GF-D8 (cell line): ENCODE measurements around the gene SYN1.
"Not testable (repeated sequence)": the region's sequence is repeated elsewhere in the genome, so short reads cannot be mapped to it uniquely, and the experiment has no call there.

ENCODE experiments used
- DNase-seq: peaks from one replicate; lab custom pipeline; 2025; lab: John Stamatoyannopoulos, UW

SYN1 gene

DNA sequence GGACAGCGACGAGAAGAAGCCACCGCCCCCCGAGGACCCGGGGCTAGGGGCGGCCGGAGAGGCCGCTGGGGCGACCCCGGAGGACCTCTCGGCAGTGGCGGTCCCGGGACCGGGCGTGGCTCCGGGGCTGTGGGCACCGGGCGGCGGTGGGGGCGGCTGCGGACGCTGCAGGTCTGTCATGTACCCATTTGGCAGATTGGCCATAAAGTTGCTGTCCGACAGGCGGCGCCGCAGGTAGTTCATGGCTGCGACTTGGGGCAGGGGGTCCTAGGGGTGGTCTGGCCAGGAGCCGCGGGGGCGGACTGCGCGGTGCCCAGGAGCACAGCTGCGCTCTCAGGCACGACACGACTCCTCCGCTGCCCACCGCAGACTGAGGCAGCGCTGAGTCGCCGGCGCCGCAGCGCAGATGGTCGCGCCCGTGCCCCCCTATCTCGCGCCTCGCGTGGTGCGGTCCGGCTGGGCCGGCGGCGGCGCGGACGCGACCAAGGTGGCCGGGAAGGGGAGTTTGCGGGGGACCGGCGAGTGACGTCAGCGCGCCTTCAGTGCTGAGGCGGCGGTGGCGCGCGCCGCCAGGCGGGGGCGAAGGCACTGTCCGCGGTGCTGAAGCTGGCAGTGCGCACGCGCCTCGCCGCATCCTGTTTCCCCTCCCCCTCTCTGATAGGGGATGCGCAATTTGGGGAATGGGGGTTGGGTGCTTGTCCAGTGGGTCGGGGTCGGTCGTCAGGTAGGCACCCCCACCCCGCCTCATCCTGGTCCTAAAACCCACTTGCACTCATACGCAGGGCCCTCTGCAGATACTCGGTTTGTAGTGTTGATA, at the start of gene SYN1:
Gene SYN1, minus strand, starts transcription at position 372 of the 817 bp plus-strand sequence. Its CDS starts 129 bp downstream, at position 243.
- DNase-seq = no peak

DNA sequence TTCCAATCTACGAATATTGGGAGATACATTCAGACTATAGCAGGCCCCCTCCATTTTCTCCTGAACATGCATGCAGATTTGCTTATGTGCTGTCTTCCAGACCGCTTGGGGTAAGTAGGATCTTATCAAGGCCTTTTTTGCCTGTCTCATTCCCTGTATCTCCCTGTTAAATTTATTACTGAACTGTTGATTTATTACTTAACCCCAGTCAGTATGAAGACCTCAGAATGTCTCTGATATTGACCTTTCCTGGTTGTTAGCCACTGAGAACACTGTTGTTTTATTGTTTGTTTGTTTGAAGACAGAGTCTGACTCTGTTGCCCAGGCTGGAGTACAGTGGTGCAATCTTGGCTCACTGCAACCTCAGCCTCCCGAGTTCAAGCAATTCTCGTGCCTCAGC, 46.1 kb upstream of the SYN1 start:
- not testable (repeated sequence) for DNase-seq

DNA sequence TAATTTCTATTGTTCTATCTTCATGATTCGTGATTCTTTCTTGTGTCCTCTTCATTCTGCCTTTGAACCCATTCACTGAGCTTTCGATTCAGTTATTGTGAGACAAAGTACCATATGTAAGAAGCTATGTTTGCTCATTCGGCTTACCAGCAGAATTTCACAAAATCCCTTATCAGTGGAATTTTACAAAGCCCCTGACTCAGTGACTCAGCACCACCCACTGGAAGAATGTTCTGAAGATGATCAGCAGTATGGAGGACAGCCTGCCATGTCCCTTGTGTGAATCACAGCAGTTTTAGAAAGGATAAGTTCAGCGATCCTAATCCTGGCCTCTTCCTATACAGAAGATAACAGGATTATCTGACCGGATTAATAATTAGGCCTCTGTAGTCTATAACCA, 45.1 kb upstream of the SYN1 start:
- DNase-seq = no peak

DNA sequence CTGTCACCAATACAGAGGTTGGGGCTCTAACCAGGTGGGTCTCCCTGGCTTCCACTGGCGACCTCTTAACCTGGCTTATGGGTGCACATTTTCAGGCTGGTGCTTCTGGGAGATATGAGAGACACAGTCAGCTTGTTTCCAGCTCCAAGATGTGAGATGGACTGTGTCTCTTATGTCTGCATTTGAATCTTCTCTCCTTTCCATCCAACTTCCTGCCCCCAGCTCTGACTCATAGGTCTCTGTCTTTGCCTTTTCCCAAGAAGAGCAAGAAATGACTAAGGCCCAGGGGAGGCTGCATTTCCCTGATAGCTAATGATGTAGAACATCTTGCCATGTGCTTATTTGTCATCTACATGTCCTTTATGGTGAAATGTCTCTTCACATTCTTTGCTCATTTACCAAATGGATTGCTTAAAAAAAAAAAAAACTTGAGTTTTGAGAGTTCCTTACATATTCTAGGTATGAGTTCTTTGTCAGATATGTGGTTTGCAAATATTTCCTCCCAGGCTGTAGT, 42.5 kb upstream of the SYN1 start:
- no peak for DNase-seq

DNA sequence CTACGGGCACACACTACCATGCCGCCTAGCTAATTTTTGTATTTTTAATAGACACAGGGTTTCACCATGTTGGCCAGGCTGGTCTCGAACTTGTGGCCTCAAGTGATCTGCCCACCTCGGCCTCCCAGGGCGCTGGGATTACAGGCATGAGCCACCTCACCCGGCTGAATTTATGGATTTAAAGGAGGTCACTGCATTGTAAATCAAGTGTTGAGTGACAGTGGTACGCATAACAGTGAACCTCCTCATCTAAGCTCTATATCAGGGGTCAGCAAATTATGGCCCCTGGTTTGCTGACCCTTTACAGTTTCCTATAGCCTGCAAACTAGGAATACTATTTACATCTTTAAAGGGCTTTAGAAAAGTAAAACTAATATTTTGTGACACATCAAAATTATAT, 41.9 kb upstream of the SYN1 start:
- no peak for DNase-seq

DNA sequence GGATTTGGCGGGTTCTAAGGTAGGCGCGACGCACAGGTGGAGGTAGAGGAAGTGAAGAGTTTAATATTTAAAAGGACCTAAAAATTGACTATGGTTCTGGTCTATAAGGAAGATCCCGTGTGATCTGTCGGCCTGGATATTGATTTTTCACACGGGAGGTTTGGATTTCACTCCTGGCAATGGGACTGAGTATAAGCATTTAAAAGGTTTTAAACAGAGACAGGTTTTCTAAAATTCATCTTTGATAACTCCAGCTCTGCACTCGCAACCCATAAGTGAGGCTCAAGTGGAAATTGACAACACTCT, 39.7 kb upstream of the SYN1 start:
- DNase-seq = no peak

DNA sequence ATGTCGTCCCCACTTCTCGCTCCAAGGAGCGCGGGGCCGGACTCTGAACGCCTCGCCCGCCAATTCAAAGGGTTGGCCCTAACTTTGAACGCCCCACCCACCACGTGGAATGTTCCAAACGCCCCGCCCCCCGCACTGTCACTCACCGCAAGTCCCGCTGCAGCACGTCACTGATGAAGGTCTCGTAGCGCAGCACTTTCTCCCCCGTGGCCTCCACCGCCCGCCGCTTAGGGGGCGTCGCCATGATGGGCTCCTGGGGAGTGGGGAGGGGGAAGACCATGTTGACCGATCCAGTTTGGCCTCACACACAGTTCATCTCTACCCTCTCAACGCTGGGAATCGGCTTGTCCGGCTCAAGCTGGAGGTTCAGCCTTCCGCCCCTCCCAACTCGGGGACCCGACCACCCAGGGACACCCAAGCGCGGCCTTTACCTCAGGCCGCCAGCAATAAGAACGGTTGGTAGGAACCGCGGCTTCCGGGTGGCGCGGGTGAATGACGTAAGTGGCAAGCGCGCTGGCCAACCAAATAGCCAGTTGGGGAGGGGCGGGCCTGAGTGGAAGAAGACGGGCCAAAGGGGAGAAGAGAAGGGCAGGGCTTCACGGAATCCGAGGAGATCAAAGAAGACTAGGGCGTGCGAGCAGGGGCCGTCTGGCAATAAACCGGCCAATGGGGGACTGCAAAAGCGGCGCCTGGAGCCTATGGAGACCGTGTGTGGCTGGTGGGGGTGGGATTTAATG, 39.2 kb upstream of the SYN1 start, which contains the start of gene UXT:
Gene UXT, minus strand, starts transcription at position 497 of the 737 bp plus-strand sequence. Its CDS starts 253 bp downstream, at position 244.
- DNase-seq = peak; percentile 81

DNA sequence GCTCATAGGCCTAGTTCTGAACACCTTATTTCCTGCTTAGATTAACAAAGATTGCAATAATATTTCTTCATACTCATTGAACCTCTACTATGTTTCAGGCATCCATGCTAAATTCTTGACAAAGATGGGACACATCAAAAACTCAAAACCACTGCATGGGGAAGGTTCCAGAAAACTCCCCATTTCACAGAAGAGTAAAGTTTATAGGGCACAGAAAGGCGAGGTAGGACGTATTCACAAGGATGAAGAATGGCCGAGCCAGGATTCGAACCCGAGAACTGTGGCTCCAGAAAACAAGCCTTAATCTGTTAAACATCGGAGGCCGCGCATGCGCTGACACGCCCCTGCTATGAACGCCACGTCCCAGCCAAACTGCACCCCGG, 38.6 kb upstream of the SYN1 start:
- no peak for DNase-seq

DNA sequence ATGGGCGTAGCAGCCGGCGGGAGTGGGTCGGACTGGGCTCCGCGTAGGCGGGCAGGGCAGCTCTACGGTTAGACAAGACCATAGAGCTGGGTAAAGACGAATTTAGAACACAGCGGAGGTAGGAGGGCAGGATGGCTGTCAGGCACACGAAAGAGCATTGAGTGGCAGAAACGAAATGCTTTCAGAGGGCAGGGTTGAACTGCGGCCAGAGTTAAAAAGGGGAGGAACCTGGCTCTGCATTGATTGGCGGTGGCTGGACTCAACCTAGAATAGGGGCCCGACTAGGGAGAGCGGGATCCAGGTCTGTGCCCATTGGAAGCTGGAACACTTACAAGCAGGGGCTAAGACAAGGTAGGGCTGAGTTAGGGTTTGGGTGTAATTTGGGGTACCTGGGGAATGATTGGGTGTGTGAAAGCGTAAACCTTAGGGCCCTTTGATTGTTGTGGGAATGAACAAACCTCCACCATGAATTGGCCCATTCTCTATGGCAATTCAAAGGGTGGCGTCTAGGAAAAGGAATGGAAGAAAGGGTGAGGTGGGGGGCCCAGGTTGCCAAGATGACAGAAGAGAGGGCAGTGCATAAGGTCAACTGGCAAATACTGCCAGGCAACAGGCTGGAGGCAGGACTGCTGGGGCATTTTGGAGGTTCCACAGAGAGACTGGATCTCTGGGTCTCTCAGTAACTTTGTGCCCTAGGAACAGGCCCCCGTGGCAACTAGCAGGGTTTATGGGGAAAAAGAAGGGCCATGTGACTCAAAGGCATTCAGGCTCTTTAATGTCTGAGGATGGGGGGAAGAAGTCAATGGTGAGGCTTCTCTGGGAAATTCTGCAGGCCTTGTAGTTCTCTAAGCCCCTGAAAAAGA, 31.6 kb upstream of the SYN1 start:
- no peak for DNase-seq

DNA sequence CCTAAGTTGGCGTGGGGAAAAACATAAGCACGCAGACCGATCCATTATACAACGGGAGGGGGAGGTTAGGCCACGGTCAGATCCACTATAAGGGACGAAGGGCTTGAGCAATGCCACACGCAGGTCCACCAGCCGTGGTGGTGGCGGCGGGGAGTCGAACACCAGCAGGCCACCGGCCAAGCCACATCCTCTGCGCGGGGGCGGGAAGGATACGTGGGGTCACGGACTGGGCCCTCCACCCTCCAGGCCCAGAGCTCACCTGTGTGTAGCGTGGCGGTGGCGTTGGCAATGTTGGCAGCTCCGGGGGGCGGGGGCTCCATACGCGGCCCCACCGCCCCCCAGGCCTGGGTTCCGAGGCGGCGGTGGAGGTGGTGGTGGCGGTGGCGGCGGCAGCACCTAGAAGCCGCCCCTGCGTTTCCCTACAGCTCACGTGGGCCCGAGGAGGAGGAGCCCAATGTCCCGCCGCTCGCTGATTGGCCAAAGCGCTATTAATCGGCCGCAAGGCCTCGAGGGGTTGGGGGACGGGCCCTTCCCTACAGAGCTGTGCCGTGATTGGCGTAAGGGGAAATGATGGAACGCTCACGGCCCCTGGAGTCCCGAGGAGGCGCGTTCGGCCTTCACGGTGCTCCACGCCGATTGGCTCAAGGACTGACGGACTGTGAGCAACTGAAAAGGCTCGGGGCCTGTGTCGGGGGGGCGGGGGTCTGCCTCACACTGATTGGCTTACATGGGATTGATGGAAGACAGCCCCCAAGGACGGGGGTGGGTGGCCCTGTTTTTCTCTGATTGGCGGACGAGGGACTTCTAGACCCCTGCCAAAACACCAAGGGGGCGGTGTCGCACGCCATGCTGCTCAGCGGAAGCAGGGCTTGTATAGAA, 30.7 kb upstream of the SYN1 start, which contains the start of gene ELK1:
Gene ELK1, minus strand, starts transcription at position 400 of the 879 bp plus-strand sequence. CDS start 9,122 bp downstream, outside the sequence.
- DNase-seq = peak; percentile 51

DNA sequence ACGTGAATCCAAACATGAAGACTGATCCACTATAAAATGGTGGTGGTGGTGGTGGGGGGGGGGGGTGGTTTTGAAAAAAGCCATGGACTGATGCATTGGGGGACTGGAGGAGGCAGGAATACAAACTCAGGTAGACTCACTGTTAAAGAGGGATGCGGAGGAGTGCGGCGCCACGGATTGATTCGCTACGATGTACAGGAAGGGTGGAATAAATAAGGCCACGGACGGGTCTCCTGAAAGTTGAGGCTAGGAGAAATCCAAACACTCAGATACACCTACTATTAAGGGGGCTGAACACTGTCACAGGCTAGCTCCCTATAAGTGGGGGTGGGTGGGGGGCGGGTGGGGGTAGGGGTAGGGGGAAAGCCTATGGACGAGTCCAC, 30.1 kb upstream of the SYN1 start:
- no peak for DNase-seq

DNA sequence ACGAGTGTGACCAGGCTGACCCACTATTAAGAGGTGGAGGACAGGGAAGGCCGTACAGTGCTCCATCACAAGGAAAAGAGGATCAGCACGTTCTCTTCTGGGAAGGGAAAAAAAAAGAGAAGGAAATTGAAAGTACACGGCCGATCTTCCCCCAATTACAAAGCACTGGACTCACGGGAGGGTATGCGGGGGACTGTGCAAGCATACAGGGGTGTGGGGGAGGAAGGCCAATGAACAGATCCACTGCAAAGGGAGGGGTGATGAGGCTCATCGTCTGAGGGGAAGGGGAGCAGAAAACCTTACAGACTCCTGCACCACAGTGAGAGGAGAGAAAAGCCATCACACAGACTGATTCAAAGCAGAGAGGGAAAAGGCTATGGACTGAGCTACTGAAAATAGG, 29.6 kb upstream of the SYN1 start:
- DNase-seq = no peak

DNA sequence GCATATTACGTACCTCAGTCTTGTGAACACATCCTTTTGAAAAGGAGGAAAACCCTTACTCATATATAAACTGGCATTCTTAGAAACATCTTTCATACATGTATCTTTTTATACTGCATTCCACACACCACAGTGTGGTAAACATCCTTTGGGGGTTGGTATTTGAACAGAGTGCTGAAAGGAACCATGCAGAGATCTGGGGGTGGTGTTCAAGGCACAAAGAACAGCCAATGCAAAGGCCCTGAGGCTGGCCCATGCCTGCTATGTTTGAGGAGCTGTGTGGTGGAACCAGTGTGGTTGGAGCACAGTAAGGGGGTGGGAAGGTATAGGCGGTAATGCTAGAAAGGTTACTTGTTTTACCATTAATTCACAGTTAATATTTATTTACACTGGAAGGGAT, 28.7 kb upstream of the SYN1 start:
- DNase-seq = no peak

DNA sequence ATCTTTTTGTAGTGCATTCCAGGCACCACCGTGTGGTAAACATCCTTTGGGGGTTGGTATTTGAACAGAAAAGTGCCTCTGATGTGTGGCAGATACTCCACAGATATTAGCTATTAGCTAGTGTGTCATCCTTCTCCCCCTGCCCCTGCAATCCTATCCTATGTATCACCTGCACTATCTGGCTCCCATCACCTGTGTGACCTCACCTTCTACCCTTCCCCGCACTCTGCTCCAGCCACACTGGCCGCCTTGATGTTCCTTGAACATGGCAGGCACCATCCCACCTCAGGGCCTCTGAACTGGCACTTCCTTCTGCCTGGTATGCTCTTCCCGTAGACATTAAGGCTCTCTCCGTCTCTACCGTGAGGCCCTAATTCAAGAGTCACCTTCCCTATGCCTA, 27.0 kb upstream of the SYN1 start:
- no peak for DNase-seq

DNA sequence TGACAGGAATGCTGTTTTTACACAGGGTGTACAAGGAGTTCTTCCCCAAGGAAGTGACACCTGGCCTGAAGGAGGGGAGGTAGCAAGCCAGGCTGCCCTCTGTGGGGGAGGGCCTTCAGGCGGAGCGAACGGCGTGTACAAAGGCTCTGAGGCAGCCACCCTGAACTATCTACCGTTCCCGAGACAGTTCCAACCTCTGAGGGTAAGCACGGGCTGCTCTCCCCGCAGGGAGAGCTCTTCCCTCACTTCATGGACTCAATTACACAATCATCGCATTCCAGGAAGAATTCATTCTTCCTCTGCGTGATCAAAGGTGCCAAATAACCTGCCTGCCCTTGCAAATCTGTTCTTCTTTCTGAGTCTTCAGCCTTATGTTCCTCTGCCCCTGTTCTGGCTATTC, 25.9 kb upstream of the SYN1 start:
- DNase-seq = no peak

DNA sequence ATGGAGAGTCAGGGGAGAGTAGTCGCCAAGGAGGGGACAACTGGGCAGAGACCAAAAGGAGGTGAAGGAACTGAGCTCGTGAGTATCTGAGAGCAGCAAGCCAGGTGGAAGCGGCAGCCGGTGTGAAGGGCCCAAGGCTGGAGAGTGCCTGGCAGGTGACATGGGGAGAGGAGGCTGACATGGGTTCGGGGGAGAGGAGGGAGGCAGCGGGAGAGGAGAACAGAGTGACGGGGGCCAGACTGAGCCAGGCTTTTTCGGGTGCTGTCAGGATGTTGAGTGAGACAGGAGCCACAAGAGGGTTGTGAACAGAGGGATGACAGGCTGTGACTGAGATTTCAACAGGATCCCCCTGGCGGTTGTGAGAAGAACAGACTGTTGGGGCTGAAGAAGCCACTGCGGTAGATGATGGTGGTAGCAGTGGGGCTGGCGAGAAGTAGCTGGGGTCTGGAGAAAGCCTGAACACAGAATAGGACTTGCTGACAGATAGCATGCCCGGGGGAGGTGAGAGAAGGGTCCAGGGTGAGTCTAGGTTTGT, 25.0 kb upstream of the SYN1 start:
- no peak for DNase-seq

DNA sequence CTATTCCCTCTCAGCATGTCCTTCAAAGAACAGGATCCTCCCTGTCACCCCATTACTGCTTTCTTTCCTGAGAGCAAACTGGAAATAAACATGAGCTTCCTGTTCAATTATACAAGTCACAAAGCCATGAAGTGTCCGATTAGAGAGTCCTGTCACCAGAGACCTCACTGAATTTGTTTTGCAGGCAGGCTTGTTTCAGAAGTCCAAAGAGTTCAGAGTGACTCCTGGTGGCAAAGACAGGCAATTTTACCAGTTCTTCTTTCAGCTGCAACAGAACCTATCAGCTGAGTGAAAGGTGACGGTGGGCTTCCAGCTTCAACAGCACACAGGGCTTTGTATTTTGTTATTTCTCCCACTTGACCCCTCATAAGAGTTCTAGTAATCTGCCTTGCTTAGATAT, 24.3 kb upstream of the SYN1 start:
- peak; percentile 1 for DNase-seq

DNA sequence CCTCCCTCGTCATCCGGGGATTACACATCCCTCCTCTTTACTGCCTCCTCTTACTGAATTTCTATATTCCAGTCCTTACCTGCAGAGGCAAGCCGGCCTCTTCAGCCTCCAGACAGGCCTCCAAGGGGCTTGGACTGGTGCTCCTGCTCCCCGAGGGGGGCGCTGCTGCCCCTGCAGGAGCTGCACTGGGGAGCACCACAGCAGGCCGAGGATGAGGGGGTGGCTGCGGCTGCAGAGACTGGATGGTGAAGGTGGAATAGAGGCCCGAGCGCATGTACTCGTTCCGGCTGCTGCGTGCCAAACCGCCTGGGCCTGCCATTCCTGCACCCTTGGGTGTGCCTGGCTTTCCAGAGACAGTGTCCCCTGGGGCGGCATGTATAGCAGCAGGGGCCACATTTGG, 19.2 kb upstream of the SYN1 start:
- DNase-seq = no peak

DNA sequence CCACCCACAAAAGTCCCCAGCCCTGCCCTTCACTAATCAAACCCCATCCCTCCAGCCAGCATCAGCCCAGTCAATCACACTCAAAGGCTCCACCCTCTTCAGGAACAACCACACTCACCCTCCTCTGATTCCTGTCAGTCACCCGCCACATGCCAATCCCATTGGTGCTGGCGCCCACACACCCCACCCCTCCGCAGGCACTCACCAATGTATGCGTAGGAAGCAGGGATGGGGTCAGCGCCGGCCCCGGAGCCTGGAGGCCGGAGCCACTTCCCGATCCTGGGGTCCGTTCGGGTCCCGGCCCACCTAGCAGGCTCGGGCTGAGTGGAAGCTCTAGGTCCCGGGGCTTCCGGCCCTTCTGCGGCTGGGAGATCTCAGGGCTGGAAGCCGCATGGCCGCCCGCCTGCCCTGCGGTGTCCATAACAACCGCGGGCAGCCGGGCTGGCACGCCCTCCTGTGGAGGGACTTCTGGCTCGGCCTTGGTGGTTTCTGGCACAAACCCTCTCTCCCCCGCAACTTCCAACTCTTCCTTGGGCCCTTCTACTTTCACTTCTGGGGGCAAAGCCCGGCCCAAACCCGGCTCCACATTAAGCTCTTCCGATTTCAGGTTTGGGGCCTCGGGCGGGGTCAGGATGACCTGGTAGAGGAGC, 18.0 kb upstream of the SYN1 start:
- no peak for DNase-seq

DNA sequence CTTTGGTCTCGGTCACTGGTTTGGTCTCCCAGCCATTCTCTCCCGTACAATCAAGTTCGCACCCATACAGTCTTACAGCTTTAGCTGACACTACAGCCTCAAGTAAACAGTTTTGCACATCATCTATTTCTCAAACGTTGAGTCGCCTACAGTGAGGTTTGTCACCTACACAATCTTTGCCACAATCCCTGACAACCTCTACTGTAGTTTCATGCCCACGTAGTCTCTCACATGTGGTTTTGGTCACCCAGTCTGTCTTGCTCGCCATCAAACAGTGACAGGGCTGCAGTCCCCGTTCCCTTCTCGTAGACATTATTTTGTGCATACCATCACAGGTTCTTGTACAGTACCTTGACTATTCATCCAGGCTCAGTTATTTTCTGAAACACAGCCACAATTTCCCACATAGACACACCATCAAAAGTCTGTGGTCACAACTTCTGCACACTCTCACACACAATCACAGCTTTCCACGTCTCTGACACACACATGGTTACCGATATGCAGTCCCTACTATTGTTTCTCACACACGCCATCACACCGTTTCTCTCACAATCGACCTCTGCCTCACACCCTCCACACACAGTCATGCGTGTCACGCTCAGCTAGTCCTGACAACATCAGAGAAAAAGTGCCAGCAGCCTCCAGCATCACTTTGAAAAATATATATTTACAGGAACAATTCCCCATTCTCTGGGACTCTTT, 15.4 kb upstream of the SYN1 start:
- DNase-seq = no peak
